Measurements from ENCODE around the gene RABL3. TPM values are rescaled to one million over a fixed set of nuclear protein-coding genes. Genes with fewer than 3 reads are reported as not detected.

Gene RABL3
- total RNA-seq, 2 experiments from 2014 or later = 28.8 to 37.1 TPM

DNA sequence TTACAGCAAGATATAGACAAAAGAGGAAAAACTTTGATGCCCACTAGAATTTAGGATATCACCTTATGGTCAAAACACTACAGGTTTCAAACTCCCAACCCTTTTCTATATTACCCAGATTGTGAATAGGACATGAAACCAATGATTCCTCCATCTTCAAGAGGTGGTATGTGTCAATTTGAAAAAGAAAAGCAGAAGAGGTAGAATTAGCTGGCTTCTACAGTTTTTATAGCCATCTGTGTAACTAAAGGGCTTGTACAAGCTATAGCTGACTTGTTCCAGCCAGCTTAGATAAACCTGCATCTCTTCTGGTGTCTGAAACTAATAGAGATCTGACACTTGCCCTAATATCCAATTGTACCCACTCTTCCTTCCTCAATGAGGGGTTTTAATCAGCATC lies 35.4 kb downstream of the RABL3 start:
- Mint-ChIP-seq H3K27me3 (no peaks in the 10 kb centered on the region), H3K9me3 (peaks cover 11% of the 10 kb centered on the region), H3K4me1 (ENCODE audit: low read depth) (no peaks in the 10 kb centered on the region), H3K4me3 (no peak overlapping the region), H3K27ac (no peak overlapping the region), H3K36me3 (ENCODE audit: low read depth) (peaks cover 37% of the 10 kb centered on the region)
- POLR2A ChIA-PET = no interaction called here
- DNase-seq (no peak), ATAC-seq (no peak)
- TF ChIP-seq, protein P1, sequence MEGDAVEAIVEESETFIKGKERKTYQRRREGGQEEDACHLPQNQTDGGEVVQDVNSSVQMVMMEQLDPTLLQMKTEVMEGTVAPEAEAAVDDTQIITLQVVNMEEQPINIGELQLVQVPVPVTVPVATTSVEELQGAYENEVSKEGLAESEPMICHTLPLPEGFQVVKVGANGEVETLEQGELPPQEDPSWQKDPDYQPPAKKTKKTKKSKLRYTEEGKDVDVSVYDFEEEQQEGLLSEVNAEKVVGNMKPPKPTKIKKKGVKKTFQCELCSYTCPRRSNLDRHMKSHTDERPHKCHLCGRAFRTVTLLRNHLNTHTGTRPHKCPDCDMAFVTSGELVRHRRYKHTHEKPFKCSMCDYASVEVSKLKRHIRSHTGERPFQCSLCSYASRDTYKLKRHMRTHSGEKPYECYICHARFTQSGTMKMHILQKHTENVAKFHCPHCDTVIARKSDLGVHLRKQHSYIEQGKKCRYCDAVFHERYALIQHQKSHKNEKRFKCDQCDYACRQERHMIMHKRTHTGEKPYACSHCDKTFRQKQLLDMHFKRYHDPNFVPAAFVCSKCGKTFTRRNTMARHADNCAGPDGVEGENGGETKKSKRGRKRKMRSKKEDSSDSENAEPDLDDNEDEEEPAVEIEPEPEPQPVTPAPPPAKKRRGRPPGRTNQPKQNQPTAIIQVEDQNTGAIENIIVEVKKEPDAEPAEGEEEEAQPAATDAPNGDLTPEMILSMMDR (IDR thresholded peaks at IDR 0.05) = no peak
- CTCF ChIA-PET = no interaction called here
- intact Hi-C loops (cut with micrococcal nuclease) = no loop called here

DNA sequence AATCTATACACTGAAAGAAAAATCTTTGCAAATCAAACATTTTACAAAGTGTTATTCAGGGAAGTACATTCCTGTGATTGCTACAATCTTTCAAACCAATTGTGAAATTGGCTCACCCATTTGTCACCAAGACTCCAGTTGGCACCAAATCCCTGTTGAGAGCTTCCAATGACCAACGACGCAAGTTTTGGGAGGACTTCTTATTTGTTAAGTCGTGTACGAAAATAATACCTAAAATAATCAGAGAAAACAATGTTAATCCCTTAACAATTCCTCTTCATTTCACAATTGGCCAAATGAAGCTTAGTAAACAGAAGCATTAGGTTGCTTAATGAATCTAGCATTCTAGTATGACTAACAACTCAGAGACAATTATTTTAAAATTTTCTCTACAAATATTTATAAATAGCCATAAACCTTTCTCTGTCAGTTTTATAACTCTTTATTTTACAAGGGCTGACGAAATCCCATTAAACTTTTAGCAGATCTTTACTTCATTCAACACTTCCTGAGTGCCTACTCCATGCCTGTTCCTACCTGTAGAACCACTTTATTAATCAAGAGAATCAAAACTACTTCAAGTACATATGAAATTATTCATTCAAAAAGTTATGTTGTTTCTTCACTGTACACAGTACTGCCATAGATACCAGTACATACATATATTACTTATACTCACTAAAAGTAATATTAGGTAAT lies 36.3 kb downstream of the RABL3 start:
- H3K27ac Mint-ChIP-seq = no peak overlapping the region
- intact Hi-C loops (cut with micrococcal nuclease) = no loop called here
- CTCF ChIA-PET = no interaction called here

DNA sequence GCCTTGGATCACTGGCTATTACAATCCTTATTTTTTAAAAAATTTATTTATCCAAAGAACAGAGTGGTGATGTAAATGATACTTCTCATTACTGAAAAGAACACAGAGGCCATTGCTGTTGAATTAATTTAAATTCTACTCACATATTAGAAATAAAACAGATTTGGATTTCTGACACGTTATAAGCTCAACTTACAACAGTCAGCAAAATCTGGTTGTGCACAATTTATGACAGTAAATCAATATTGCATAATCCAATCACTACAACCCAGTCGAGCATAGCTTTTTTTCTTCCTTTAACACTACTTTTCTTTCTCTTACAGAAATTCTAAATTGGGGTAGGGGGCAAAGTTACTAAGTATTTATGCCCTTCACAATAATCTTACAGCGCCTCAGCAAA lies 43.0 kb downstream of the RABL3 start:
- no peak overlapping the region for H3K4me3 Mint-ChIP-seq
- TF ChIP-seq, protein P1 (IDR thresholded peaks at IDR 0.05) = no peak
- H3K27ac Mint-ChIP-seq = no peak overlapping the region
- peaks cover 26% of the 10 kb centered on the region for H3K36me3 Mint-ChIP-seq (ENCODE audit: low read depth)
- ChIA-PET CTCF (interaction anchor here (1.1 kb wide), 3 partner anchors 41 to 141 kb away, joined by 3 to 4 read pairs (median 3); no protein-coding TSS in a partner anchor), POLR2A (no interaction called here)
- ATAC-seq (no peak), DNase-seq (no peak)
- H3K9me3 Mint-ChIP-seq = peaks cover 10% of the 10 kb centered on the region
- no peaks in the 10 kb centered on the region for H3K27me3 Mint-ChIP-seq
- H3K4me1 Mint-ChIP-seq (ENCODE audit: low read depth) = no peaks in the 10 kb centered on the region
- intact Hi-C loops (cut with micrococcal nuclease) = no loop called here

More for the DNA sequence above, 36.3 kb downstream of the RABL3 start:
- TF ChIP-seq, protein P1 (IDR thresholded peaks at IDR 0.05) = no peak
- ATAC-seq (no peak), DNase-seq (no peak)
- H3K4me3 Mint-ChIP-seq = no peak overlapping the region
- H3K27me3 Mint-ChIP-seq = no peaks in the 10 kb centered on the region
- no peaks in the 10 kb centered on the region for H3K4me1 Mint-ChIP-seq (ENCODE audit: low read depth)
- POLR2A ChIA-PET = no interaction called here
- H3K9me3 Mint-ChIP-seq = peaks cover 11% of the 10 kb centered on the region
- peaks cover 41% of the 10 kb centered on the region for H3K36me3 Mint-ChIP-seq (ENCODE audit: low read depth)

DNA sequence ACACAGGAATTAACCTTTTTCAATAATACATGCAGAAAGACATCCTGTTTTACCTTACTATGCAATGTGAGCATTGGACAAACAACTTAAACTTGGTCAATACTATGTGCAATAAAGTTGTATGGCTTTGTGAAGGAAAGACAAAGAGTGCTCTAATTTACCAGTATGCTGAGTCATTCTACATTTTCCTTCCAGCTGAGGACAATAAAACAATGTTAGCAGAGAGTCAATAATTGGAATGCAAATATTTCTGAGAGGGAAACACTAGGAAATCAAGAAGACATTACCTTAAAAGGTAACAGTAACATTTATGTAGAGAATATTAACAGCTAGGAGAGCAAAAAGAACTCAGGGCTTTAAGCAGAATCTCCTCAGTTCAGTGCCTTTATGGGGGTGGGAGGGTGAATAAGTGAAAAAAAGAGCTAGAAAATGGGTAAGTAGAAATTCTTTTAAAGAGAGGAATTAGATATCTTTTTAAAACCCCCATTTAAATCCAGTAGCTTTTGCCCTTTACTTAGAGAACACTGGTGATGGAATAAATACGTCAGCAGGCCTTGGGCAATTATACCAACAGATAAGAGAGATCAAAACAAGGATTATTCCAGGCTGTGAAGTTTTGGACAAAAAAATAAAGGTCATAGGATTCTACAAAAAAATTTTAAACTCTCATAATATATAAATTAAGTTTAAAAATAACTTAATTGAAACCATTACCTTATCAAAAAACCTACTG lies 48.7 kb downstream of the RABL3 start:
- intact Hi-C loops (cut with micrococcal nuclease) = no loop called here
- POLR2A ChIA-PET = no interaction called here
- TF ChIP-seq, protein P1 (IDR thresholded peaks at IDR 0.05) = no peak
- CTCF ChIA-PET = interaction anchor here (1.0 to 1.2 kb wide), 2 partner anchors 132 to 133 kb away, joined by 3 read pairs; no protein-coding TSS in a partner anchor
- ATAC-seq (no peak), DNase-seq (no peak)
- H3K27me3 Mint-ChIP-seq = no peaks in the 10 kb centered on the region
- H3K27ac Mint-ChIP-seq = no peak overlapping the region
- H3K9me3 Mint-ChIP-seq = no peaks in the 10 kb centered on the region
- no peaks in the 10 kb centered on the region for H3K4me1 Mint-ChIP-seq (ENCODE audit: low read depth)
- peaks cover 8% of the 10 kb centered on the region for H3K36me3 Mint-ChIP-seq (ENCODE audit: low read depth)
- no peak overlapping the region for H3K4me3 Mint-ChIP-seq

GRCh38 chr3:120689395-120689794 lies 52.9 kb downstream of the RABL3 start:
- TF ChIP-seq, protein P1 (IDR thresholded peaks at IDR 0.05) = no peak
- Mint-ChIP-seq H3K4me1 (ENCODE audit: low read depth) (no peaks in the 10 kb centered on the region), H3K4me3 (no peak overlapping the region), H3K9me3 (no peaks in the 10 kb centered on the region), H3K27ac (no peak overlapping the region), H3K27me3 (no peaks in the 10 kb centered on the region), H3K36me3 (ENCODE audit: low read depth) (peaks cover 10% of the 10 kb centered on the region)
- ChIA-PET CTCF (interaction anchor here (0.7 kb wide), 1 partner anchor 106 kb away, joined by 3 read pairs; no protein-coding TSS in a partner anchor), POLR2A (no interaction called here)
- intact Hi-C loops (cut with micrococcal nuclease) = no loop called here
- no peak for ATAC-seq
- DNase-seq = no peak
